A549 (cell line): Measurements from ENCODE around the gene PATJ. TPM values are rescaled to one million over a fixed set of nuclear protein-coding genes. Genes with fewer than 3 reads are reported as not detected.

Experiments used
- ATAC-seq, 2 experiments: fragments of 200-7000 bp in 1 of 2; fragments of >200 bp in 1 of 2; cut with Nextera tagmentation in 1 of 2; cut with Tn5 transposase in 1 of 2; 3 replicates each; pipeline versions ENCODE4 v1.8.0 to v1.9.1; 2018 to 2020; ENCODE audit warnings: mild to moderate bottlenecking in 1 of 2, moderate library complexity in 1 of 2
- CTCF ChIA-PET: fragments of 300-600 bp; sonication (Branson Sonifier 250); formaldehyde crosslinking; extraction: SDS; loops from one replicate; lab custom pipeline; 2021; ENCODE audit warnings: antibody characterized with exemption, inconsistent platforms; lab: Yijun Ruan, JAX
- POLR2A ChIA-PET: fragments of 350-600 bp; formaldehyde crosslinking; extraction: SDS; loops from one replicate; lab custom pipeline; 2021; ENCODE audit warnings: antibody characterized with exemption, inconsistent platforms; lab: Yijun Ruan, JAX
- DNase-seq, 2 experiments: peaks; one replicate each; pipeline versions ENCODE4 v3.0.0 to v3.0.0-alpha.2; 2011 to 2016; ENCODE audit warnings: low read depth in 1 of 2, low spot score in 1 of 2
- FAIRE-seq: peaks from 2 replicates; lab custom pipeline; 2011; peaks lifted over from hg19 to GRCh38; lab: Jason Lieb, UNC
- H3K27ac ChIP-seq, 2 experiments: fragments of >200 bp; sonication (Bioruptor Twin); formaldehyde crosslinking; 3 replicates each; pipeline ENCODE4 v1.5.1; 2016 to 2017
- H3K4me1 ChIP-seq: fragments of >200 bp; sonication (Bioruptor Twin); formaldehyde crosslinking; 3 replicates; pipeline ENCODE4 v1.6.1; 2016
- H3K4me2 ChIP-seq: fragments of >200 bp; sonication (Bioruptor Twin); formaldehyde crosslinking; 3 replicates; pipeline ENCODE4 v1.6.1; 2016
- H3K4me3 ChIP-seq: fragments of >200 bp; sonication (Bioruptor Twin); formaldehyde crosslinking; 3 replicates; pipeline ENCODE4 v1.5.1; 2016
- H3K9me3 ChIP-seq: fragments of >200 bp; sonication (Bioruptor Twin); formaldehyde crosslinking; 3 replicates; pipeline ENCODE4 v1.6.1; 2016
- CBX8 ChIP-seq: fragments of 200-600 bp; sonication (generic); IDR thresholded peaks from 2 replicates; pipeline ENCODE4 v1.6.1; 2016
- EHF ChIP-seq: fragments of 250-450 bp; sonication (Bioruptor Pico); IDR thresholded peaks from 2 replicates; pipeline ENCODE4 v1.5.0; 2020; ENCODE audit warnings: mild to moderate bottlenecking
- ESRRA ChIP-seq: fragments of 150-350 bp; IDR thresholded peaks from 2 replicates; pipeline ENCODE4 v1.6.1; 2014; ENCODE audit warnings: mild to moderate bottlenecking, low read length, borderline replicate concordance
- FOXS1 ChIP-seq: fragments of 250-450 bp; sonication (Bioruptor Pico); IDR thresholded peaks from 2 replicates; pipeline ENCODE4 v1.5.0; 2020; ENCODE audit warnings: mild to moderate bottlenecking, moderate library complexity
- HEYL ChIP-seq: fragments of 250-450 bp; sonication (Bioruptor Pico); IDR thresholded peaks from 2 replicates; pipeline ENCODE4 v1.8.0; 2021; ENCODE audit warnings: mild to moderate bottlenecking, moderate library complexity
- HOXB13 ChIP-seq: fragments of 250-450 bp; sonication (Bioruptor Pico); IDR thresholded peaks from 2 replicates; pipeline ENCODE4 v1.5.0; 2020; ENCODE audit warnings: low read depth, mild to moderate bottlenecking, moderate library complexity
- JUN ChIP-seq, 2 experiments: fragments of >200 bp; sonication (Bioruptor Twin); formaldehyde crosslinking; IDR thresholded peaks; 2 replicates in 1 of 2; 3 replicates in 1 of 2; pipeline ENCODE4 v1.6.1; 2016 to 2017
- JUNB ChIP-seq: fragments of >200 bp; sonication (Bioruptor Twin); formaldehyde crosslinking; IDR thresholded peaks from 2 replicates; pipeline ENCODE4 v1.6.1; 2016
- MAFK ChIP-seq: fragments of 450-650 bp; IDR thresholded peaks from 2 replicates; pipeline ENCODE4 v1.6.1; 2014; ENCODE audit not compliant: partially characterized antibody
- MYC ChIP-seq: IDR thresholded peaks from 2 replicates; pipeline ENCODE4 v1.6.1; 2012; ENCODE audit warnings: mild to moderate bottlenecking, inconsistent platforms, low read length, improper control_type of control experiment, borderline replicate concordance
- PHF8 ChIP-seq: fragments of 200-600 bp; sonication (generic); IDR thresholded peaks from 2 replicates; pipeline ENCODE4 v1.6.1; 2016; ENCODE audit warnings: low read depth, mild to moderate bottlenecking, antibody characterized with exemption, moderate library complexity, borderline replicate concordance
- POLR2A ChIP-seq: IDR thresholded peaks from 2 replicates; pipeline ENCODE4 v1.6.1; 2012; ENCODE audit warnings: mild to moderate bottlenecking, low read length
- POLR2AphosphoS2 ChIP-seq: conservative IDR thresholded peaks from 2 replicates; pipeline ENCODE4 v1.6.1; 2012; ENCODE audit warnings: low read length, improper control_type of control experiment, inconsistent platforms
- RNF2 ChIP-seq: fragments of 200-600 bp; sonication (generic); IDR thresholded peaks from 2 replicates; pipeline ENCODE4 v1.6.1; 2016; ENCODE audit warnings: low read depth, mild to moderate bottlenecking, antibody characterized with exemption, moderate library complexity, borderline replicate concordance
- TFCP2L1 ChIP-seq: fragments of 250-450 bp; sonication (Bioruptor Pico); IDR thresholded peaks from 2 replicates; pipeline ENCODE4 v1.5.0; 2021; ENCODE audit warnings: mild to moderate bottlenecking
- ZNF302 ChIP-seq: fragments of 250-450 bp; sonication (Bioruptor Pico); IDR thresholded peaks from 2 replicates; pipeline ENCODE4 v1.9.0; 2021; ENCODE audit warnings: inconsistent platforms, mild to moderate bottlenecking, moderate library complexity
- WGBS: methylation state at CpG from one replicate; pipeline ENCODE4 v1.1.6; 2017; ENCODE audit errors: missing lambda C conversion rate; 5-methylcytosine and 5-hydroxymethylcytosine counted together
- polyA plus RNA-seq, 4 experiments: library from polyadenylated mRNA; depleted of rRNA in 3 of 4; stranded (reverse); fragments of >200 nt; fragmentation: RNase III in 1 of 4; extraction: RNeasy Plus Mini Kit Qiagen cat#74134 plus additional on column Dnase treatment in 1 of 4; gene quantifications; 2 replicates in 3 of 4; 3 replicates in 1 of 4; pipeline ENCODE4 v1.2.3, GENCODE V29; 2011 to 2017
- TF ChIP-seq, protein P1 (sequence below): IDR thresholded peaks from 2 replicates; pipeline ENCODE4 v1.6.1; 2012; ENCODE audit warnings: low read depth, borderline replicate concordance
- TF ChIP-seq, protein P2 (sequence below): IDR thresholded peaks from 2 replicates; pipeline ENCODE4 v1.6.1; 2012
- TF ChIP-seq, protein P3 (sequence below): fragments of 200-600 bp; sonication (generic); IDR thresholded peaks from 2 replicates; pipeline ENCODE4 v1.6.1; 2016; ENCODE audit warnings: antibody characterized with exemption, mild to moderate bottlenecking, moderate library complexity
- TF ChIP-seq, protein P4 (sequence below): fragments of 250-450 bp; sonication (Bioruptor Pico); IDR thresholded peaks from 2 replicates; pipeline ENCODE4 v1.5.0; 2020; ENCODE audit warnings: low read depth, mild to moderate bottlenecking, moderate library complexity
- TF ChIP-seq, protein P5 (sequence below): fragments of 250-450 bp; sonication (Bioruptor Pico); IDR thresholded peaks from 2 replicates; pipeline ENCODE4 v1.5.0; 2021; ENCODE audit warnings: mild to moderate bottlenecking, moderate library complexity, borderline replicate concordance

The PATJ gene
- polyA plus RNA-seq, 2 of the 4 experiments (the other 2 are of a cell fraction) = 6.0 to 14.7 TPM

DNA sequence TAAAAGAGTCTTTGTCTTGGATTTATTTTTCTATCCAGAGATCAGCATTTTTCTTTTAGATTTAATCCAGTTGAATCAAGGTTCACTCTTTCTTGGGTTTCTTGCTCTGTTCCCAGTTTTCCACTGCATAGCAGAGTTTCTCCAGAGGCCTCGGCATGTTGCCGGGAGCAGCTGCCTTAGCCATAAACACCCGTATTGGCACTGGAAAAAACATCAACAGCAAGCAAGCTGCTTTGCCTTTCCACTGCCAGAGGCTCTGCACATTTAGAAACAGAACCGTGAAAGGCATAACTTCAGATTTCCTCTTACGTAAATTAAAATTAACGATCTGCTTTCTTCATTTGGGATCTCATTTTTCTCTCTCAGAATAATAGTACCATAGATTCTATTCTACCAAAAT lies 270.6 kb downstream of the PATJ start:
- ATAC-seq = no peak
- CTCF ChIA-PET = interaction anchor here (0.8 kb wide), 1 partner anchor 10 kb away, joined by 3 read pairs; no protein-coding TSS in a partner anchor
- no peak overlapping the region for H3K4me2 ChIP-seq
- WGBS = 94% methylated on average over 6 of the region's 6 CpGs
- TF ChIP-seq MYC = no peak
- TF ChIP-seq JUN (IDR thresholded peaks at IDR 0.05) = no peak
- TF ChIP-seq ZNF302 (CRISPR knock-in tag) = no peak
- TF ChIP-seq TFCP2L1 = no peak
- TF ChIP-seq, protein P1, sequence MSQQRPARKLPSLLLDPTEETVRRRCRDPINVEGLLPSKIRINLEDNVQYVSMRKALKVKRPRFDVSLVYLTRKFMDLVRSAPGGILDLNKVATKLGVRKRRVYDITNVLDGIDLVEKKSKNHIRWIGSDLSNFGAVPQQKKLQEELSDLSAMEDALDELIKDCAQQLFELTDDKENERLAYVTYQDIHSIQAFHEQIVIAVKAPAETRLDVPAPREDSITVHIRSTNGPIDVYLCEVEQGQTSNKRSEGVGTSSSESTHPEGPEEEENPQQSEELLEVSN = no peak
- TF ChIP-seq, protein P2, sequence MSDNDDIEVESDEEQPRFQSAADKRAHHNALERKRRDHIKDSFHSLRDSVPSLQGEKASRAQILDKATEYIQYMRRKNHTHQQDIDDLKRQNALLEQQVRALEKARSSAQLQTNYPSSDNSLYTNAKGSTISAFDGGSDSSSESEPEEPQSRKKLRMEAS = no peak
- no peak for TF ChIP-seq POLR2A
- TF ChIP-seq, protein P3, sequence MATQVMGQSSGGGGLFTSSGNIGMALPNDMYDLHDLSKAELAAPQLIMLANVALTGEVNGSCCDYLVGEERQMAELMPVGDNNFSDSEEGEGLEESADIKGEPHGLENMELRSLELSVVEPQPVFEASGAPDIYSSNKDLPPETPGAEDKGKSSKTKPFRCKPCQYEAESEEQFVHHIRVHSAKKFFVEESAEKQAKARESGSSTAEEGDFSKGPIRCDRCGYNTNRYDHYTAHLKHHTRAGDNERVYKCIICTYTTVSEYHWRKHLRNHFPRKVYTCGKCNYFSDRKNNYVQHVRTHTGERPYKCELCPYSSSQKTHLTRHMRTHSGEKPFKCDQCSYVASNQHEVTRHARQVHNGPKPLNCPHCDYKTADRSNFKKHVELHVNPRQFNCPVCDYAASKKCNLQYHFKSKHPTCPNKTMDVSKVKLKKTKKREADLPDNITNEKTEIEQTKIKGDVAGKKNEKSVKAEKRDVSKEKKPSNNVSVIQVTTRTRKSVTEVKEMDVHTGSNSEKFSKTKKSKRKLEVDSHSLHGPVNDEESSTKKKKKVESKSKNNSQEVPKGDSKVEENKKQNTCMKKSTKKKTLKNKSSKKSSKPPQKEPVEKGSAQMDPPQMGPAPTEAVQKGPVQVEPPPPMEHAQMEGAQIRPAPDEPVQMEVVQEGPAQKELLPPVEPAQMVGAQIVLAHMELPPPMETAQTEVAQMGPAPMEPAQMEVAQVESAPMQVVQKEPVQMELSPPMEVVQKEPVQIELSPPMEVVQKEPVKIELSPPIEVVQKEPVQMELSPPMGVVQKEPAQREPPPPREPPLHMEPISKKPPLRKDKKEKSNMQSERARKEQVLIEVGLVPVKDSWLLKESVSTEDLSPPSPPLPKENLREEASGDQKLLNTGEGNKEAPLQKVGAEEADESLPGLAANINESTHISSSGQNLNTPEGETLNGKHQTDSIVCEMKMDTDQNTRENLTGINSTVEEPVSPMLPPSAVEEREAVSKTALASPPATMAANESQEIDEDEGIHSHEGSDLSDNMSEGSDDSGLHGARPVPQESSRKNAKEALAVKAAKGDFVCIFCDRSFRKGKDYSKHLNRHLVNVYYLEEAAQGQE = no peak
- no peak for TF ChIP-seq POLR2AphosphoS2
- no peak for TF ChIP-seq ESRRA
- TF ChIP-seq HOXB13 = no peak
- TF ChIP-seq FOXS1 = no peak
- TF ChIP-seq EHF (CRISPR knock-in tag) = no peak
- TF ChIP-seq RNF2 = no peak
- TF ChIP-seq MAFK = no peak
- H3K27ac ChIP-seq = no peak overlapping the region
- POLR2A ChIA-PET = no interaction called here
- no peaks in the 10 kb centered on the region for H3K9me3 ChIP-seq
- no peak overlapping the region for H3K4me3 ChIP-seq
- FAIRE-seq = no peak
- no peak for DNase-seq
- no peaks in the 10 kb centered on the region for H3K4me1 ChIP-seq

DNA sequence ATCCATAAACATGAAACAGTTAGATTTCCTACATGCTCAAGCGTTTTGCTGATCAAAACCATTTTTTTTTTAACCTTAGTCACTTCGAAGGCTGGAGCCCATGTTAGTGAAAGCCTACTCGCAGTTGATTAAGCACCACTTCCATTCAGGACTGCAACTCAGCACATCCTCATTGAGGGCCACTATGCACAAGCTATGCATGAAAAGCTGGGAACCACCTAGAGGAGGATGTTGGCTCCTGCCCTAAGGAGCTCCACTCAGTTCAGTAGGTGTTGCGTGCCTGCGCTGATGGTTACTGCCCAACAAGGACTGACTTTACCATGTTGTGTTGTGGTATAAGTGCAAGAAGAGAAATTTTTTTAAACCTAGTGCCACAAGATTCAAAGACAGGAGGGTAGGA lies 271.0 kb downstream of the PATJ start:
- Histone ChIP-seq H3K9me3 (no peaks in the 10 kb centered on the region), H3K4me2 (no peak overlapping the region), H3K27ac (no peak overlapping the region), H3K4me3 (no peak overlapping the region), H3K4me1 (no peaks in the 10 kb centered on the region)
- FAIRE-seq (no peak), DNase-seq (no peak), ATAC-seq (no peak)
- POLR2A ChIA-PET = no interaction called here
- CTCF ChIA-PET = interaction anchor here (0.5 to 0.8 kb wide), 2 partner anchors 10 to 38 kb away, joined by 3 to 4 read pairs; no protein-coding TSS in a partner anchor
- no peak for TF ChIP-seq POLR2A
- TF ChIP-seq PHF8 = no peak
- TF ChIP-seq HEYL (CRISPR knock-in tag) = no peak
- TF ChIP-seq, protein P4, sequence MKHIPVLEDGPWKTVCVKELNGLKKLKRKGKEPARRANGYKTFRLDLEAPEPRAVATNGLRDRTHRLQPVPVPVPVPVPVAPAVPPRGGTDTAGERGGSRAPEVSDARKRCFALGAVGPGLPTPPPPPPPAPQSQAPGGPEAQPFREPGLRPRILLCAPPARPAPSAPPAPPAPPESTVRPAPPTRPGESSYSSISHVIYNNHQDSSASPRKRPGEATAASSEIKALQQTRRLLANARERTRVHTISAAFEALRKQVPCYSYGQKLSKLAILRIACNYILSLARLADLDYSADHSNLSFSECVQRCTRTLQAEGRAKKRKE (CRISPR knock-in tag) = no peak
- TF ChIP-seq ESRRA = no peak
- TF ChIP-seq CBX8 = no peak
- TF ChIP-seq JUNB = no peak
- TF ChIP-seq, protein P5, sequence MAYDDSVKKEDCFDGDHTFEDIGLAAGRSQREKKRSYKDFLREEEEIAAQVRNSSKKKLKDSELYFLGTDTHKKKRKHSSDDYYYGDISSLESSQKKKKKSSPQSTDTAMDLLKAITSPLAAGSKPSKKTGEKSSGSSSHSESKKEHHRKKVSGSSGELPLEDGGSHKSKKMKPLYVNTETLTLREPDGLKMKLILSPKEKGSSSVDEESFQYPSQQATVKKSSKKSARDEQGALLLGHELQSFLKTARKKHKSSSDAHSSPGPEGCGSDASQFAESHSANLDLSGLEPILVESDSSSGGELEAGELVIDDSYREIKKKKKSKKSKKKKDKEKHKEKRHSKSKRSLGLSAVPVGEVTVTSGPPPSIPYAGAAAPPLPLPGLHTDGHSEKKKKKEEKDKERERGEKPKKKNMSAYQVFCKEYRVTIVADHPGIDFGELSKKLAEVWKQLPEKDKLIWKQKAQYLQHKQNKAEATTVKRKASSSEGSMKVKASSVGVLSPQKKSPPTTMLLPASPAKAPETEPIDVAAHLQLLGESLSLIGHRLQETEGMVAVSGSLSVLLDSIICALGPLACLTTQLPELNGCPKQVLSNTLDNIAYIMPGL (CRISPR knock-in tag) = no peak
- WGBS = 87% methylated on average over 5 of the region's 5 CpGs
